Ureter (tissue), 1 donor: ENCODE measurements around the gene ST7L. TPM values are rescaled to one million over a fixed set of nuclear protein-coding genes. Genes with fewer than 3 reads are reported as not detected.
"Not testable (repeated sequence)": the region's sequence is repeated elsewhere in the genome, so short reads cannot be mapped to it uniquely, and the experiment has no call there.

ENCODE experiments used
- DNase-seq: peaks from one replicate; pipeline ENCODE4 v3.0.0-alpha.2; 2020; ENCODE audit warnings: low spot score
- total RNA-seq: library from RNA; stranded (reverse); gene quantifications from one replicate; pipeline ENCODE4 v1.2.4, GENCODE V29; 2023
- donor health status: DM: yes; HTN: yes; CAD: no.

Gene ST7L
- total RNA-seq, 1 donor from 2014 or later: 33.3 TPM

DNA sequence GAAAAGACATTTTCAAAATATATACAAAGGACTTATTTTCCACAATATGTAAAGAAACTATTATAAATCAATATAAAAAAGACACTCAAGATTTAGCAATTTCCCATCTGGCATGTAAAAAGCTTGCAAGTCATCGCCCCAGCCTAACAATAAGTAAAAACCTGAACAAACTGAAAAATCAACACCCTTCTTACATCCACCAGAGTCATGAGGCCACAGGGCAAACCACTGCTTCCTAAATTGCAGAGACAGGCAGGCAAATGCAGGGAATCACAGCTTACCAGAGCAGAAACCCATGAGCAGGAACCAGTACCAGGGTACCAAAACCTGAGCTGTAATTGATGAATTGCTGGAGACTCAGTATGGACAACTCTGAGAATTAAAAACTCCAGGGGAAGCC lies 126.9 kb downstream of the ST7L start:
- DNase-seq: no peak

DNA sequence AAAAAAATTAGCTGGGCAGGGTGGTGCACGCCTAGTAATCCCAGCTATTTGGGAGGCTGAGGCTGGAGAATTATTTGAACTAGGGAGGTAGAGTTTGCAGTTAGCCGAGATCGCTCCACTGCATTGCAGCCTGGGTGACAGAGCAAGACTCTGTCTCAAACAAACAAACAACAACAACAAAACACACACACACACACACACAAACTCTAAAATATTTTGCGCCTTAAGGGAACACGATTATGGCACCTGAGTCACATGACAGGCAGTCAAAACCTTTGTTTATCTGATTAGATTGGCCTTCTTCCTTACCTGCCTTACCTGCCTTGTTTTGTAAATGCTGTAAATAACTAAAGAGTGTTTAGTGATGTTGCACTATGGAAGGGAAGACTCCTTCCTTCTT lies 130.8 kb downstream of the ST7L start:
- DNase-seq: no peak

DNA sequence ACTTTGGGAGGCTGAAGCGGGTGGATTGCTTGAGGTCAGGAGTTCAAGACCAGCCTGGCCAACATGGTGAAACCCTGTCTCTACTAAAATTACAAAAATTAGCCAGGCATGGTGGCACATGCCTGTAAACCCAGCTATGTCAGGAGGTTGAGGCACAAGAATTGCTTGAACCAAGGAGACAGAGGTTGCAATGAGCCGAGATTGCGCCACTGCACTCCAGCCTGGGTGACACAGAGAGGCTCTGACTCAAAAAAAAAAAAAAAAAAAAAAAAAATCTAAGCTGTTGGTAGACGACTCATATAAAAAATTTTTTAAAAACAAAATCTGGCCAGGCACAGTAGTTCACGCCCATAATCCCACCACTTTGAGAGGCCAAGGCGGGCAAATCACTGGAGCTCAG lies 131.3 kb downstream of the ST7L start:
- DNase-seq: not testable (repeated sequence)

DNA sequence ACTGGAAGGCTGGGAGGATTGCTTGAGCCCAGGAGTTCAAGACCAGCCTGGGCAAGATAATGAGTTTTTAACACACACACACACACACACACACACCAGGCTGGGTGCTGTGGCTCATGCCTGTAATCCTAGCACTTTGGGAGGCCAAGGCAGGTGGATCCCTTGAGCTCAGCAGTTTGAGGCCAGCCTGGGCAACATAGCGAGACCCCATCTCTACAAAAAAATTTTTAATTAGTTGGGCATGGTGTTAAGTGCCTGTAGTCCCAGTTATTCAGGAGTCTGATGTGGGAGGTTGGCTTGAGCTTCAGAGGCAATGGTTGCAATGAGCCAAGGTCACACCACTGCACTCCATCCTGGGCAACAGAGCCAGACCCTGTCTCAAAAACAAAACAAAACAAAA lies 132.9 kb downstream of the ST7L start:
- not testable (repeated sequence) for DNase-seq

DNA sequence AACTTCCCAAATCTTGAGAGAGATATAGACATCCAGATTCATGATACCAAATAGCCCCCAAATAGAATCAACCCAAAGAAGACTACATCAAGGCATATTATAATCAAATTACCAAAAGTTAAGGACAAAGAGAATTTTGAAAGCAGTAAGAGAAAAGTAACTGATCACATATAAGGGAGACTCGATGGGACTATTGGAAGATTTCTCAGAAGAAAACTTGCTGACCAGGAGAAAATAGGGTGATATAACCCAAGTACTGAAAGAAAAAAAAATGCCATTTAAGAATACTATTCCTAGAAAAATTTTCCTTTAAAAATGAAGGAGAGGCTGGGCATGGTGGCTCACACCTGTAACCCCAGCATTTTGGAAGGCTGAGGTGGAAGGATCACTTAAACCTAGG lies 140.6 kb downstream of the ST7L start:
- DNase-seq: no peak

DNA sequence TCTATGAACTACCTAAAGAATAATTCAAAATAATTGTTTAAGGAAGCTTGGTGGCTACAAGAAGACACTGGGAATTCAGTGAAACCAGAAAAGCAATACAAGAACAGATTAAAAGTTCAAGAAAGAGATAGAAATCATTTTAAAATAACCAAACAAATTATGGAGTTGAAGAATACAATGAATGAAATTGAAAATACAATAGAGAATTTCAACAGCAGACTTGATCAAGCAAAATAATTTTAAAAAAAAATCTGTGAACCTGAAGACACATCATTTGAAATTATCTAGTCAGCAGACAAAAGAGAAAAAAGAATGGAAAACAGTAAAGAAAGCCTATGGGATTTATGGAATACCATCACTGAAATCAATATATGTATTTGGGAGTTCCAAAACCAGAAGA lies 141.4 kb downstream of the ST7L start:
- DNase-seq: no peak

Other genes starting within 250 kb of the ST7L start
- gene CTTNBP2NL, start 222.9 kb downstream of the ST7L start, total RNA-seq: 47.4 TPM
- gene WNT2B, start 110.2 kb downstream of the ST7L start, total RNA-seq: 5.6 TPM
- 146 TPM for gene CAPZA1, start 691 bp upstream of the ST7L start, total RNA-seq
- gene MOV10, start 55.5 kb upstream of the ST7L start, total RNA-seq: 92.3 TPM
- 187 TPM for gene RHOC, start 88.0 kb upstream of the ST7L start, total RNA-seq
- gene PPM1J, start 96.2 kb upstream of the ST7L start, total RNA-seq: 0.94 TPM